ENCODE data around the gene MEAK7.

DNA sequence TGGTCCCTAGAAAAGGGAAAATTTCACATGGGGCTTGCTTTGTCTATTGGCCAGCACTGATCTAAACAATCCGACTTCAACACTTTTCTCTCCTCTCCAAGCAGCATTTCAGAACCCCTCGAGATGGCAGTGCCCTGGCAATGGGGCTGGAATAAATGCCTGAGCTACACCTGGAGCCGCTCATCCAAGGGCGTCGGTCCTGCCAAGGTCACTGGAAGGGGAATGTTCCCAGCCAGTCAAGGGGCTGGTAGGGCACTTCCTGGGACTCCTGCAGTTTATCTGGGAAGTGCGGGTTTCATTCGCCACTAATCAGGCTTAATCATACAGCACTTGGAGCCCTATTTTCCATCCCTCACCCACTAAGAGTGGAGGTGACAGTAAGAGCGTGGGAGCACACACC is 17.1 kb downstream of the MEAK7 start:
- no peak for TF ChIP-seq POLR2A (IDR thresholded peaks at IDR 0.05)
- TF ChIP-seq, protein P1, sequence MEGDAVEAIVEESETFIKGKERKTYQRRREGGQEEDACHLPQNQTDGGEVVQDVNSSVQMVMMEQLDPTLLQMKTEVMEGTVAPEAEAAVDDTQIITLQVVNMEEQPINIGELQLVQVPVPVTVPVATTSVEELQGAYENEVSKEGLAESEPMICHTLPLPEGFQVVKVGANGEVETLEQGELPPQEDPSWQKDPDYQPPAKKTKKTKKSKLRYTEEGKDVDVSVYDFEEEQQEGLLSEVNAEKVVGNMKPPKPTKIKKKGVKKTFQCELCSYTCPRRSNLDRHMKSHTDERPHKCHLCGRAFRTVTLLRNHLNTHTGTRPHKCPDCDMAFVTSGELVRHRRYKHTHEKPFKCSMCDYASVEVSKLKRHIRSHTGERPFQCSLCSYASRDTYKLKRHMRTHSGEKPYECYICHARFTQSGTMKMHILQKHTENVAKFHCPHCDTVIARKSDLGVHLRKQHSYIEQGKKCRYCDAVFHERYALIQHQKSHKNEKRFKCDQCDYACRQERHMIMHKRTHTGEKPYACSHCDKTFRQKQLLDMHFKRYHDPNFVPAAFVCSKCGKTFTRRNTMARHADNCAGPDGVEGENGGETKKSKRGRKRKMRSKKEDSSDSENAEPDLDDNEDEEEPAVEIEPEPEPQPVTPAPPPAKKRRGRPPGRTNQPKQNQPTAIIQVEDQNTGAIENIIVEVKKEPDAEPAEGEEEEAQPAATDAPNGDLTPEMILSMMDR (IDR thresholded peaks at IDR 0.05) = no peak

All from Peyer's patch (tissue), 4 donors.